Dedifferentiated amniotic fluid mesenchymal stem cell (primary cell): ENCODE measurements around the gene DNAH8.

ENCODE experiments used
- DNase-seq: peaks from one replicate; pipeline ENCODE4 v3.0.0-alpha.2; 2016; ENCODE audit errors: extremely low spot score

DNAH8 gene

DNA sequence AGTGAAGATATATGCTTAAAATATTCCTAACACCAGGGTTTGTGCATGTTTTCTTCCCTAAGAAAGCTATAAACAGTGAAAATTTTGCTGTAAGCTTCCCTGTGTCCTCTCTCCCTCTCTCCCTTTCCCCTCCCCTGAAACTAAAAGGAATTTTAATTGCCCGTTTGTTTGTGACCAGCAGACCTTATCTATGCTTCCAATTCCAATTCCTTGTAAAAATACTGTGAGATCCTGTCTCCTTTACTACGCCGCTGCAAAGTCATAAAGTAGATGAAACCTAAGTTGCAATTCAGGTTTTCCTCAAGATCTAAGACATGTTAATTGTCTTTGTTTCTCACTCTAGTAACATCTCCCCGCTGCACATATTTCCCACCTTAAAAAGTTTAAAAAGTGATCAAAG lies 82.3 kb downstream of the DNAH8 start:
- no peak for DNase-seq

DNA sequence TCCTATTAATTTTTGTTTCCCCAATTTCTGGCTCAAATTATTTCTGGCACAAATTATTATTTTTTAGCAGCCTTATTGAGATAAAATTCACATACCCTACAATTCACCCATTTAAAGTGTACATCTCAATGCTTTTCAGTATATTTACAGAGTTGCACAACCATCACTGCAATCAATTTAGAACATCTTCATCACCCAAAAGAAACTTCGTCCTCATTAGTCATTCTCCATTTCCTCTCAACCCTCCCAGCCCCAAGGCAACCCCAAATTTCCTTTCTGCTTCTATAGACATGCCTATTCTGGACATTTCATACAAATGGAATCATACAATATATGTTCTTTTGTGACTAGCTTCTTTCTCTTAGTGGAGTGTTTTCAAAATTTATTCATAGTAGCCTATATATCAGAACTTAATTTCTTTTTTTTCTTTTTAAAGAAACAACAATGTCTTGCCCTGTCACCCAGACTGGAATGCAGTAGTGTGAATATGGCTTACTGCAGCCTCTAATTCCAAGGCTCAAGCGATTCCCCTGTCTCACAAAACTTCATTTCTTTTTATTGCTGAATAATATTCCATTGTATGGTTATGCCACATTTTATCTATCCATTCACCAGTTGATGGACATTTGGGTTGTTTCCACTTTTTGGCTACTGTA lies 84.5 kb downstream of the DNAH8 start:
- DNase-seq, result no peak

DNA sequence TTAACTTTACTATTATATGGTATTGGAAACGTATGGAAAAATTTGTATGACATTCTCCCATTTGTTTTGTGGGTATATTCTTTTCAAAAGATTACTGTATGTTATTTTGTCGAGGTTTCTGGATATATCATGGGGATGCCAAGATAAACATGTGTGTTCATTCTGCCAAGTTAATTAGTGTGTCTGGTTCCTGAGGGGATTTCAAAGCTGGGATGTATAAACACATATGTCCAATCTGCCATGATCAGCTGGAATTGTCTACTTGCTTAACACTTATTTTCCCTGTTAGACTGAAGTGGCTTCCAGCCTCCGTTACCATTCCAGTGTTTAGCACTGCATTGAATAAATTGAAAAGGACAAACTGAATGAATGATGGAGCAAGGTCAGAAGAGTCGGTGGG lies 86.2 kb downstream of the DNAH8 start:
- no peak for DNase-seq

- no peak for DNase-seq
Observed at GRCh38 chr6:38802497-38802896, 87.4 kb downstream of the DNAH8 start.

DNA sequence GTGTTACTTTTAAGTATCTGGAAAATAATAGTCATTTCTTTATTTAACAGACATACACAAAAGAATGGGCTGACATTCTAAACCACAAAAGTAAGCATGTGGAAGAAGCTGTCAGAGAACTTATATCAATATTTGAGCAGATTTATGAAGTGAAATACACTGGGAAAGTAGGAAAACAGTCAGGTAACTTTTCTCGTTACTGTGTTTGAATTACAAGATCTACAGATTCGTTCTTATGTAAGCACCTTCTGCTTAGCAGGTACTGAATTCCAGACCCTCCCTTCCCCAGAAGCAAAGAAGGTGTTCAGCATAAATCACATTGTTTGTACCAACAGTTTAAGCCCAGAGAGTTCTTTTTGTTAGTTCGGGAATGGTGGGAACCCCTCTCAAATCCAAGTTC lies 88.0 kb downstream of the DNAH8 start:
- no peak for DNase-seq

DNA sequence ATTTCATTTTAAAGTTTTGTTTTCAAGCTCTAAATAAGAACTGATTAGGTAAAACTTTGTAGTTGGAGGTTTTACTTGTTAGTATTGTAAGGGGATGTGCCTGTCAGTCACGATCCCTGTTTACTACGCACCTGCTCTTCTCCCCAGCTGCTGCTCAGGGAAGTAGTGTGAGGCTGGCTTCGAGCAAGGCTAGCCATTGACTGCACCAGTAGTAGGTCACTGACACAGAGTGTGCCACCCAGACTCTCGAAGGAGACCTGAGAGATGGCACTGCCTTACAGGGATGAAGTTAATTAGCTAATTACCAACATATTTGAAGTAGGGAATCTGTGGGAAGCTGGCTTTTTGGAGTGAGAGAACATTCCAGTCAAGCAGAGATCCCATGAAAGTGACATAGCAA lies 89.2 kb downstream of the DNAH8 start:
- no peak for DNase-seq

GRCh38 chr6:38805127-38805655 lies 90.1 kb downstream of the DNAH8 start:
- no peak for DNase-seq

- DNase-seq, result no peak
Observed at GRCh38 chr6:38805692-38806091, 90.6 kb downstream of the DNAH8 start.

- DNase-seq, result no peak
Observed at GRCh38 chr6:38806271-38806670, 91.2 kb downstream of the DNAH8 start.

DNA sequence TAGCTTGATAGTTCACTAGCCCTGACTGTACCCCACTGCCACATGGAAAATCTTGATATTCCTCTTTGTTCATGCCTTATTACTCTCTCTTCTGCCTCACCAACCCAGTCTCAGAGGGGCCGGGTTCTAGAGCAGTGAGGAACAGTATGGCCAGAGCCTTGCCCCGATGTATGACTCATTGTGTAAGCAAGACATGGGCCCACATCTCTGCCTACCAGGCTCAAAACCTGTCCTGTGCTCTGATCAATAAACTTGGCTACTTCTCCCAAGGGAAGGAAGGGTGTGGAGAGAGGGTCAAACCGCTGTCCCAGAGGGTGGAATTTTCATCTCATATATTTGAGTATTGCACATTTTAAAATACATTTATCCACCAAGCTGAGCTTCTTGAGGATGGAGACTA lies 91.7 kb downstream of the DNAH8 start:
- DNase-seq, result no peak

DNA sequence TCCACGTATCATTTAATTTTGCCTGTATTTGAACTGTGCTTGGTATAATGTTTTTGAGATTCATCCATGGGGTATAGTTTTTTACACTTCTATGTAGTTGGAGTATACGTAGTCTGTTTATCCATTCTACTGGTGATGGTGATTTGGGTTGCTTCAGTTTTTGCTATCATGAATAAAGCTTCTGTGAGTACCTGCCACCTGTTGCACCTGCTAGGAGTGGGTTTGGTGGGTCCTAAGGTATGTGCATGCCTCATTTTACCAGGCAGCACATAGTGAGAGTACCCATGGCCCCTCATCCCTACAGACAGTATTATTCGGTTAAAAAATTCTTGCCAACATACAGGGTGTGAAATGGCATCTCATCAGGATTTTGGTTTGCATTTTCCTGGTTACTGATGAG lies 92.9 kb downstream of the DNAH8 start:
- DNase-seq, result no peak

GRCh38 chr6:38813041-38813823 lies 98.1 kb downstream of the DNAH8 start:
- DNase-seq, result no peak

DNA sequence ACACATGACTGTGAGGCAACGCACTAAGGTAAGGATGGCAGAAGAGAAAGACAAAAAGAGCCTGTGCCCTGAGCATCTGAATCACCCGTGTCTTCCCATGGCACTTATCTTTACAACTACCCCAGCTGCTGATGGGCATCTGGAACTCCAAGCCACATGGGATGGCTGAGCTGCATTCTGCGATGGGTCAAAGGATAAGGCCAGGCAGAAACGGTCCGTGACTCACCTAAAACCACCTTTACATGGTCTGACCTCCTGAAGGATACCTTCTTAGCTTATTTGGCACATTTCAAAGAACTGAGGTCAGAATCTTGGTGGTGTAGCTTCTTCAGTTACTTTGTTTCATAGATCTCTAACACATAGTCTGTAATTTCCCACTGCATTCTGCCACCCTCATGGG lies 99.7 kb downstream of the DNAH8 start:
- DNase-seq, result no peak

DNA sequence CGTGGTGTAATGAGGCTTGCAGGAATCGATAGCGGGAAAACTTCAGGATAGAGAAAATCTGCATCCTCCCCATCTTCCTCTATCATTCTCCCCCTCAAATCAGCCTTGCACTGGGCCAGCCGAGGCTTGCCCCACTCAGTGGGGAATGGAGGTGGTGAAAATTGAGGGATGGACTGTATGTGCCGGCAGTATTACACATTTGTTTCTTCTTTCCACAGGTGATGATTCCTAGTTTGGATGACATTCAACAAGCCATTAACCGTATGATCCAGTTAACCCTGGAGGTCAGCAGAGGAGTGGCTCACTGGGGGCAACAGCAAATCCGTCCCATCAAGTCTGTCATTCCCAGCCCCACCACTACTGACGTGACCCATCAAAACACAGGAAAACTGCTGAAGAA lies 100.1 kb downstream of the DNAH8 start:
- DNase-seq, result no peak

- DNase-seq, result no peak
Observed at GRCh38 chr6:38818691-38819090, 103.6 kb downstream of the DNAH8 start.

GRCh38 chr6:38822963-38823362 lies 107.9 kb downstream of the DNAH8 start:
- DNase-seq, result no peak

- no peak for DNase-seq
Observed at GRCh38 chr6:38824243-38824894, 109.3 kb downstream of the DNAH8 start.

DNA sequence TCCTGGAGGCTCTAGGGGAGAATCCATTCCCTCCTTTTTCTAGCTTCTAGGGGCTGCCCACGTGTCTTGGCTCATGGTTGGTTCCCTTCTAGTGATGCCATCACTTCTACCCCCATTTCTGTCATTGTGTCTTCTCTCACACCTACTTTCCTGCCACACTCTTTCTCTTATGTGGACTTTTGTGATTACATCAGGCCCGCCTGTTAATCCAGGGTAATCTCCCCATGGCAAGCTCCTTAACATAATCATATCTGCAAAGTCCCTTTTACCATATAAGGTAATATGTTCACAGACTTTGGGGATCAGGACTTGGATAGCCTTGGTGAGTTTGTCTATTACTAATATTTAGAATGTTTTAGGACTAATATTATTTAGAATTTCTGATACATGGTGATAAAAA lies 111.9 kb downstream of the DNAH8 start:
- no peak for DNase-seq

- no peak for DNase-seq
Observed at GRCh38 chr6:38831865-38832264, 116.8 kb downstream of the DNAH8 start.

- DNase-seq, result no peak
Observed at GRCh38 chr6:38833320-38833719, 118.2 kb downstream of the DNAH8 start.

- no peak for DNase-seq
Observed at GRCh38 chr6:38836585-38836984, 121.5 kb downstream of the DNAH8 start.

- DNase-seq, result no peak
Observed at GRCh38 chr6:38837101-38837500, 122.0 kb downstream of the DNAH8 start.

- DNase-seq, result no peak
Observed at GRCh38 chr6:38843798-38844197, 128.7 kb downstream of the DNAH8 start.
